HEK293 (cell line): ENCODE data around the gene MYO1G.

Experiments used
- EGR2 ChIP-seq: fragments of 450-650 bp; formaldehyde crosslinking; IDR thresholded peaks from 2 replicates; pipeline ENCODE4 v1.5.1; 2016; ENCODE audit warnings: low read depth, missing biosample characterization, missing genetic modification characterization
- GLIS1 ChIP-seq: fragments of 450-650 bp; formaldehyde crosslinking; IDR thresholded peaks from 2 replicates; pipeline ENCODE4 v1.5.1; 2016; ENCODE audit warnings: missing biosample characterization, missing genetic modification characterization
- GLIS2 ChIP-seq: fragments of 450-650 bp; formaldehyde crosslinking; IDR thresholded peaks from 2 replicates; pipeline ENCODE4 v1.5.1; 2016; ENCODE audit warnings: missing biosample characterization, missing genetic modification characterization
- IKZF3 ChIP-seq: fragments of 450-650 bp; IDR thresholded peaks from 2 replicates; pipeline ENCODE4 v1.5.0; 2018; ENCODE audit warnings: missing biosample characterization, mild to moderate bottlenecking, missing genetic modification characterization, moderate library complexity
- PRDM10 ChIP-seq: fragments of 450-650 bp; formaldehyde crosslinking; IDR thresholded peaks from 2 replicates; pipeline ENCODE4 v1.5.1; 2016; ENCODE audit warnings: missing biosample characterization, missing genetic modification characterization
- SCRT1 ChIP-seq: fragments of 450-650 bp; formaldehyde crosslinking; IDR thresholded peaks from 2 replicates; pipeline ENCODE4 v1.5.1; 2016; ENCODE audit warnings: missing biosample characterization, missing genetic modification characterization, borderline replicate concordance
- SETDB1 ChIP-seq: IDR thresholded peaks from one replicate; pipeline ENCODE4 v1.6.1; 2017; ENCODE audit warnings: mild to moderate bottlenecking, low read length, moderate library complexity, mixed read lengths; ENCODE audit not compliant: insufficient read length
- SP2 ChIP-seq: fragments of 450-650 bp; formaldehyde crosslinking; IDR thresholded peaks from 2 replicates; pipeline ENCODE4 v1.5.1; 2016; ENCODE audit warnings: missing biosample characterization, missing genetic modification characterization
- TRIM28 ChIP-seq: IDR thresholded peaks from 2 replicates; pipeline ENCODE4 v1.6.1; 2011; ENCODE audit warnings: low read length, control low read depth, borderline replicate concordance
- ZBTB10 ChIP-seq: fragments of 450-650 bp; formaldehyde crosslinking; IDR thresholded peaks from 2 replicates; pipeline ENCODE4 v1.5.1; 2016; ENCODE audit warnings: missing biosample characterization, missing genetic modification characterization
- ZFHX2 ChIP-seq: fragments of 450-650 bp; formaldehyde crosslinking; conservative IDR thresholded peaks from 2 replicates; pipeline ENCODE4 v1.5.1; 2016; ENCODE audit warnings: missing biosample characterization, missing genetic modification characterization
- ZFP69B ChIP-seq: fragments of 450-650 bp; formaldehyde crosslinking; IDR thresholded peaks from 2 replicates; pipeline ENCODE4 v1.5.1; 2016; ENCODE audit warnings: missing biosample characterization, missing genetic modification characterization
- ZNF211 ChIP-seq: fragments of 450-650 bp; formaldehyde crosslinking; IDR thresholded peaks from 2 replicates; pipeline ENCODE4 v1.5.1; 2016; ENCODE audit warnings: low read depth, missing biosample characterization, missing genetic modification characterization
- ZNF391 ChIP-seq: fragments of 450-650 bp; formaldehyde crosslinking; IDR thresholded peaks from 2 replicates; pipeline ENCODE4 v1.5.1; 2016; ENCODE audit warnings: low read depth, missing biosample characterization, missing genetic modification characterization, borderline replicate concordance
- ZNF404 ChIP-seq: fragments of 450-650 bp; formaldehyde crosslinking; IDR thresholded peaks from 2 replicates; pipeline ENCODE4 v1.5.1; 2017; ENCODE audit warnings: missing biosample characterization, missing genetic modification characterization
- ZNF433 ChIP-seq: fragments of 450-650 bp; formaldehyde crosslinking; IDR thresholded peaks from 2 replicates; pipeline ENCODE4 v1.5.1; 2016; ENCODE audit warnings: missing biosample characterization, missing genetic modification characterization, low read depth
- ZNF501 ChIP-seq: fragments of 450-650 bp; formaldehyde crosslinking; IDR thresholded peaks from 2 replicates; pipeline ENCODE4 v1.5.1; 2016; ENCODE audit warnings: missing biosample characterization, missing genetic modification characterization
- ZNF660 ChIP-seq: fragments of 450-650 bp; IDR thresholded peaks from 2 replicates; pipeline ENCODE4 v1.5.1; 2018; ENCODE audit warnings: missing biosample characterization, mild to moderate bottlenecking, missing genetic modification characterization
- ZNF76 ChIP-seq: fragments of 450-650 bp; formaldehyde crosslinking; IDR thresholded peaks from 2 replicates; pipeline ENCODE4; 2016; ENCODE audit warnings: low read depth, missing biosample characterization, missing genetic modification characterization, borderline replicate concordance
- ZNF837 ChIP-seq: fragments of 450-650 bp; formaldehyde crosslinking; IDR thresholded peaks from 2 replicates; pipeline ENCODE4 v1.5.1; 2016; ENCODE audit warnings: missing biosample characterization, missing genetic modification characterization
- ZNF843 ChIP-seq: fragments of 450-650 bp; formaldehyde crosslinking; IDR thresholded peaks from 2 replicates; pipeline ENCODE4 v1.5.1; 2016; ENCODE audit warnings: missing biosample characterization, missing genetic modification characterization
- ZSCAN4 ChIP-seq: fragments of 450-650 bp; formaldehyde crosslinking; IDR thresholded peaks from 2 replicates; pipeline ENCODE4 v1.5.1; 2017; ENCODE audit warnings: missing biosample characterization, missing genetic modification characterization
- ZXDB ChIP-seq: fragments of 450-650 bp; formaldehyde crosslinking; IDR thresholded peaks from 2 replicates; pipeline ENCODE4 v1.5.1; 2016; ENCODE audit warnings: missing biosample characterization, missing genetic modification characterization
- TF ChIP-seq, protein P1 (sequence below): fragments of 450-650 bp; formaldehyde crosslinking; optimal IDR thresholded peaks from 2 replicates; pipeline ENCODE3; 2016; ENCODE audit warnings: missing biosample characterization, mild to moderate bottlenecking, missing genetic modification characterization
- TF ChIP-seq, protein P2 (sequence below): fragments of 450-650 bp; formaldehyde crosslinking; IDR thresholded peaks from 2 replicates; pipeline ENCODE4 v1.5.1; 2016; ENCODE audit warnings: missing biosample characterization, missing genetic modification characterization
- TF ChIP-seq, protein P3 (sequence below): fragments of 450-650 bp; formaldehyde crosslinking; IDR thresholded peaks from 2 replicates; pipeline ENCODE4 v1.5.1; 2016; ENCODE audit warnings: missing biosample characterization, missing genetic modification characterization

The MYO1G gene

DNA sequence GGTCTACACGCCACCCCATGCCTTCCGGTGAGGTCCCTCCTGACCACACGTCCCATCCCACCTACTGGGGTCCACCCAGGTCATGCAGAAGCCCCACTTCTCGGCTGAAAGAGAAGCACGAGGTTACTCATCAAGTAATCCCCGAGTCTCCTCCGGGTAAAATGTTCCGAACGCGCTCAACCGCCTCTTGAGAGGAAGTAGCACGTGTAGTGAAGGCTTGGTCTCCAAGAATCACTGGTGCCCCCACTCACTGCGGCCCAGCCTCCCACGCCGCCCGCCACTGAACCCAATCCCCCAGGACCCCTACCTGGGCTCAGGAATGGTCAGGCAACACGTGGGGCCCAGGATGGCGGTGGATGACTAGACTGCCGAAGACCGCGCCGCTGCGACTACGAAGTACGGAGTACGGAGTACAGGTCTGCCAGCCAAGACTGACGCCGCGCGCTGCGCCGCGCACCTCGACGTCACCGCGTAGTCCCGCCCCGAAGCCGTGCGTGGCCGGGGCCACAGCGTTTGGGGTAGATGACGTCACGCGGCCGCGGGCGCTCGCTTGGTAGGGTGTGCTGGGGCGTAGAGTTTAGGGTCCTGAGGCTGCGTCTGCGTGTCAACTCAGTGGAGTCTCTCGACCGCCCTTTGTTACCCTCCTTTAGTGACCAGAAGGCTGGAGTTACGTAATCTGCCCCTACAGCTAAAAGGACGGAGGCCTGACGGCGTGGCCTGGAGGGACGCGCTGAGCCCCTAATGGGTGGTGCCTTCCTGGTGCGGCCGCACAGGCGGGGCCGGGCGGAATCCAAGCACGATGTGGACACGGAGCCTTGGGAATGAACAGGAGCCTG, 7.6 kb upstream of the MYO1G start (continued):
- peak; percentile 90 for TF ChIP-seq PRDM10 (tag by site-specific recombination)
- TF ChIP-seq ZFP69B (tag by site-specific recombination) = 0 out of 2 replicates have a peak, but pooled peaks have one; percentile 51
- TF ChIP-seq ZNF404 = no peak
- no peak for TF ChIP-seq ZNF433 (tag by site-specific recombination)
- TF ChIP-seq, protein P1, sequence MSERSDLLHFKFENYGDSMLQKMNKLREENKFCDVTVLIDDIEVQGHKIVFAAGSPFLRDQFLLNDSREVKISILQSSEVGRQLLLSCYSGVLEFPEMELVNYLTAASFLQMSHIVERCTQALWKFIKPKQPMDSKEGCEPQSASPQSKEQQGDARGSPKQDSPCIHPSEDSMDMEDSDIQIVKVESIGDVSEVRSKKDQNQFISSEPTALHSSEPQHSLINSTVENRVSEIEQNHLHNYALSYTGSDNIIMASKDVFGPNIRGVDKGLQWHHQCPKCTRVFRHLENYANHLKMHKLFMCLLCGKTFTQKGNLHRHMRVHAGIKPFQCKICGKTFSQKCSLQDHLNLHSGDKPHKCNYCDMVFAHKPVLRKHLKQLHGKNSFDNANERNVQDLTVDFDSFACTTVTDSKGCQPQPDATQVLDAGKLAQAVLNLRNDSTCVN (tag by site-specific recombination) = peak; percentile 91
- peak; percentile 69; the same call in 1 of the 2 replicates for TF ChIP-seq ZNF76 (tag by site-specific recombination)
- TF ChIP-seq ZBTB10 (tag by site-specific recombination) = peak; percentile 88; the same call in 1 of the 2 replicates
- peak; percentile 57 for TF ChIP-seq GLIS1
- 0 out of 2 replicates have a peak, but pooled peaks have one; percentile 29 for TF ChIP-seq SCRT1 (tag by site-specific recombination)
- peak; percentile 71; the same call in 1 of the 2 replicates for TF ChIP-seq ZNF660
- TF ChIP-seq ZNF837 (tag by site-specific recombination) = 0 out of 2 replicates have a peak, but pooled peaks have one; percentile 57
- TF ChIP-seq SP2 = peak; percentile 83
- TF ChIP-seq, protein P2, sequence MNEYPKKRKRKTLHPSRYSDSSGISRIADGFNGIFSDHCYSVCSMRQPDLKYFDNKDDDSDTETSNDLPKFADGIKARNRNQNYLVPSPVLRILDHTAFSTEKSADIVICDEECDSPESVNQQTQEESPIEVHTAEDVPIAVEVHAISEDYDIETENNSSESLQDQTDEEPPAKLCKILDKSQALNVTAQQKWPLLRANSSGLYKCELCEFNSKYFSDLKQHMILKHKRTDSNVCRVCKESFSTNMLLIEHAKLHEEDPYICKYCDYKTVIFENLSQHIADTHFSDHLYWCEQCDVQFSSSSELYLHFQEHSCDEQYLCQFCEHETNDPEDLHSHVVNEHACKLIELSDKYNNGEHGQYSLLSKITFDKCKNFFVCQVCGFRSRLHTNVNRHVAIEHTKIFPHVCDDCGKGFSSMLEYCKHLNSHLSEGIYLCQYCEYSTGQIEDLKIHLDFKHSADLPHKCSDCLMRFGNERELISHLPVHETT = 0 out of 2 replicates have a peak, but pooled peaks have one; percentile 52
- 0 out of 2 replicates have a peak, but pooled peaks have one; percentile 31 for TF ChIP-seq ZSCAN4 (tag by site-specific recombination)
- no peak for TF ChIP-seq ZNF211 (tag by site-specific recombination)
- peak; percentile 57 for TF ChIP-seq ZFHX2 (tag by site-specific recombination)
- no peak for TF ChIP-seq SETDB1
- peak; percentile 86 for TF ChIP-seq ZXDB (tag by site-specific recombination)
- peak; percentile 70 for TF ChIP-seq IKZF3
- TF ChIP-seq, protein P3, sequence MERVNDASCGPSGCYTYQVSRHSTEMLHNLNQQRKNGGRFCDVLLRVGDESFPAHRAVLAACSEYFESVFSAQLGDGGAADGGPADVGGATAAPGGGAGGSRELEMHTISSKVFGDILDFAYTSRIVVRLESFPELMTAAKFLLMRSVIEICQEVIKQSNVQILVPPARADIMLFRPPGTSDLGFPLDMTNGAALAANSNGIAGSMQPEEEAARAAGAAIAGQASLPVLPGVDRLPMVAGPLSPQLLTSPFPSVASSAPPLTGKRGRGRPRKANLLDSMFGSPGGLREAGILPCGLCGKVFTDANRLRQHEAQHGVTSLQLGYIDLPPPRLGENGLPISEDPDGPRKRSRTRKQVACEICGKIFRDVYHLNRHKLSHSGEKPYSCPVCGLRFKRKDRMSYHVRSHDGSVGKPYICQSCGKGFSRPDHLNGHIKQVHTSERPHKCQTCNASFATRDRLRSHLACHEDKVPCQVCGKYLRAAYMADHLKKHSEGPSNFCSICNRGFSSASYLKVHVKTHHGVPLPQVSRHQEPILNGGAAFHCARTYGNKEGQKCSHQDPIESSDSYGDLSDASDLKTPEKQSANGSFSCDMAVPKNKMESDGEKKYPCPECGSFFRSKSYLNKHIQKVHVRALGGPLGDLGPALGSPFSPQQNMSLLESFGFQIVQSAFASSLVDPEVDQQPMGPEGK (tag by site-specific recombination) = peak; percentile 85
- TF ChIP-seq TRIM28 = peak; percentile 75; the same call in 1 of the 2 replicates
- TF ChIP-seq ZNF391 = peak; percentile 79; the same call in 1 of the 2 replicates
- TF ChIP-seq ZNF843 (tag by site-specific recombination) = peak; percentile 56; the same call in 1 of the 2 replicates
- peak; percentile 33 for TF ChIP-seq EGR2 (tag by site-specific recombination)
- TF ChIP-seq ZNF501 = peak; percentile 91; the same call in 1 of the 2 replicates
- peak; percentile 68 for TF ChIP-seq GLIS2
